ENCODE data around the gene INSIG1.

DNA sequence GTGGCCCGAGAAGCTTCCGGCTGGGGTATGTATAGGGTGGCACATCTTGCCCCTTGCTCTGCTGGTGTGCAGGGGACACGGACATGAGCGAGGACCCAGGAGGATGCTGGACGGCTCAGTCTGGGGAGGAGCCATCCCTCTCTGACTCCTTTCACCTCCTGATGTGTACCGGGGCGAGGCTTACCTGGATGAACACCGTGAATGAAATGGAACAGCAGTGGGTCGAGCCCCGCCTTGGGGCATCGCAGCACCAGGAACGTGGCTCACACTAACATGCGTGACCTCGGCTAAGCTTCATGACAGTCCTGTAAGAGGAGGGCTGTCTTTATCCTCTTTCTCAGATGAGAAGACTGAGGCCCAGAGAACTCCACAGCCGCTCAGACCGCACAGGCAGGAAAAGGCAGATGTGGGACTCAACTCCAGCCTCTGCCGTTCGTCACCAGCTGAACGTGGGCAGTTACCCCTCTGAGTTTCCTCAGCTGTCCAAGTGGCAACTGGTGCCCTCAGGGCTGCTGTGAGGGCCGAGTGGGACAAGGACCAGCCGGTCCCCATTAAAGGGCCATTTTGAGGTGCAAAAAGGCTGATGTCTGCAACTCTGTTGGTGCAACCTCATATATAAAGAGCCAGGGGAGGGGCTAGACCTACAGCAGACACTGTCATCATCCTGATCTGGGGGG, 54.5 kb downstream of the INSIG1 start:
- TF ChIP-seq, protein P1, sequence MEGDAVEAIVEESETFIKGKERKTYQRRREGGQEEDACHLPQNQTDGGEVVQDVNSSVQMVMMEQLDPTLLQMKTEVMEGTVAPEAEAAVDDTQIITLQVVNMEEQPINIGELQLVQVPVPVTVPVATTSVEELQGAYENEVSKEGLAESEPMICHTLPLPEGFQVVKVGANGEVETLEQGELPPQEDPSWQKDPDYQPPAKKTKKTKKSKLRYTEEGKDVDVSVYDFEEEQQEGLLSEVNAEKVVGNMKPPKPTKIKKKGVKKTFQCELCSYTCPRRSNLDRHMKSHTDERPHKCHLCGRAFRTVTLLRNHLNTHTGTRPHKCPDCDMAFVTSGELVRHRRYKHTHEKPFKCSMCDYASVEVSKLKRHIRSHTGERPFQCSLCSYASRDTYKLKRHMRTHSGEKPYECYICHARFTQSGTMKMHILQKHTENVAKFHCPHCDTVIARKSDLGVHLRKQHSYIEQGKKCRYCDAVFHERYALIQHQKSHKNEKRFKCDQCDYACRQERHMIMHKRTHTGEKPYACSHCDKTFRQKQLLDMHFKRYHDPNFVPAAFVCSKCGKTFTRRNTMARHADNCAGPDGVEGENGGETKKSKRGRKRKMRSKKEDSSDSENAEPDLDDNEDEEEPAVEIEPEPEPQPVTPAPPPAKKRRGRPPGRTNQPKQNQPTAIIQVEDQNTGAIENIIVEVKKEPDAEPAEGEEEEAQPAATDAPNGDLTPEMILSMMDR (IDR thresholded peaks at IDR 0.05) = no peak
- no peak for TF ChIP-seq POLR2A (IDR thresholded peaks at IDR 0.05)

All from esophagus squamous epithelium (tissue), 4 donors.